GM06990 (cell line): ENCODE measurements around the gene CD300H.

Experiments used
- DNase-seq: peaks from one replicate; pipeline ENCODE4 v3.0.0-alpha.2; 2011; ENCODE audit not compliant: insufficient read length; ENCODE audit errors: extremely low read depth
- H3K27me3 ChIP-seq: replicated peaks from 2 replicates; pipeline ENCODE4 v1.6.0; 2011; ENCODE audit warnings: low read length; ENCODE audit not compliant: control insufficient read depth, insufficient read depth
- H3K36me3 ChIP-seq: 2 replicates; pipeline ENCODE4 v1.5.1; 2011; ENCODE audit warnings: low read length; ENCODE audit not compliant: control insufficient read depth, insufficient read depth
- H3K4me3 ChIP-seq: replicated peaks from 2 replicates; pipeline ENCODE4 v1.5.1; 2011; ENCODE audit warnings: low read depth, mild to moderate bottlenecking, control low read depth, low read length
- TF ChIP-seq, protein P1 (sequence below): IDR thresholded peaks from 2 replicates; pipeline ENCODE4 v1.5.1; 2011; ENCODE audit warnings: low read length, control low read depth, mild to moderate bottlenecking, inconsistent platforms; ENCODE audit not compliant: insufficient read depth, poor library complexity, severe bottlenecking

Gene CD300H

DNA sequence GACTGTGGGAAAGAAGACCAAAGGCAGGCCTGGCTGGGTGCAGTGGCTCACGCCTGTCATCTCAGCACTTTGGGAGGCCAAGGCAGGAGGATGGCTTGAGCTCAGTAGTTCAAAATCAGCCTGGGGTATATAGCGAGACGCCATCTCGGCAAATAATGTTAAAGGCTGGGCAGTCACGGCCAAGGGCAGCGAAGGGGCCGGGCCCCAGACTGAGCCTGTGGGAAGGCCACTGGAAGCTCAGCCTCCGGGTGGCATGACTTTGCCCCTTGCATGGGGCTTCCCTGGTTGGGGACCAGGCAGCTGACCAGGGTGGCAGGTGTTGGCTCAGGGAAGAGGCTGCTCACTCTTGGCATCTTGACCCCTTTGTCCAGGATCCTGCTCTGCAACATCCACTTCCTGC lies 38.7 kb upstream of the CD300H start:
- H3K4me3 ChIP-seq = no peak overlapping the region
- TF ChIP-seq, protein P1, sequence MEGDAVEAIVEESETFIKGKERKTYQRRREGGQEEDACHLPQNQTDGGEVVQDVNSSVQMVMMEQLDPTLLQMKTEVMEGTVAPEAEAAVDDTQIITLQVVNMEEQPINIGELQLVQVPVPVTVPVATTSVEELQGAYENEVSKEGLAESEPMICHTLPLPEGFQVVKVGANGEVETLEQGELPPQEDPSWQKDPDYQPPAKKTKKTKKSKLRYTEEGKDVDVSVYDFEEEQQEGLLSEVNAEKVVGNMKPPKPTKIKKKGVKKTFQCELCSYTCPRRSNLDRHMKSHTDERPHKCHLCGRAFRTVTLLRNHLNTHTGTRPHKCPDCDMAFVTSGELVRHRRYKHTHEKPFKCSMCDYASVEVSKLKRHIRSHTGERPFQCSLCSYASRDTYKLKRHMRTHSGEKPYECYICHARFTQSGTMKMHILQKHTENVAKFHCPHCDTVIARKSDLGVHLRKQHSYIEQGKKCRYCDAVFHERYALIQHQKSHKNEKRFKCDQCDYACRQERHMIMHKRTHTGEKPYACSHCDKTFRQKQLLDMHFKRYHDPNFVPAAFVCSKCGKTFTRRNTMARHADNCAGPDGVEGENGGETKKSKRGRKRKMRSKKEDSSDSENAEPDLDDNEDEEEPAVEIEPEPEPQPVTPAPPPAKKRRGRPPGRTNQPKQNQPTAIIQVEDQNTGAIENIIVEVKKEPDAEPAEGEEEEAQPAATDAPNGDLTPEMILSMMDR = no peak
- DNase-seq = no peak
- no peaks in the 10 kb centered on the region; the same call in none of the 2 replicates for H3K27me3 ChIP-seq
- H3K36me3 ChIP-seq = no peaks in the 10 kb centered on the region

DNA sequence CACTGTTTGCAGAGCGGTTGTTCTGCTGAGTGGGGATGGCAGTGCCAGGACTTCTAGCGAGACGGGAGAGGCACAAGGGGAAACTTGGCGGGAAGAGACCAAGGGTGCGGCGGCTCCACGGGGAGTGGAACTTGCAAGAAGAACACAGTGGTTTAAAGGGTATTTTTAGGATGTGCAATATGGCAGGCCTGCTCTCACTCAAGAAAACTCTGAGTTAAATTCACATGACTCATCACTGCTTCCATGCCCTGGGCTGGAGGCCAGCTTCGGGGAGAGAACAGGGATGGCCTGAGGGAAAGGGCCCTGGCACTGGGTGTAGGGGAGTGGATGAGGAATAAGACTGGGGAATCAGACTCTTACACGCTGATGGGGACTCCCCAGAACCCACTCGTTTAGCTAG lies 38.1 kb upstream of the CD300H start:
- H3K36me3 ChIP-seq = no peaks in the 10 kb centered on the region
- DNase-seq = no peak
- no peak overlapping the region for H3K4me3 ChIP-seq
- no peaks in the 10 kb centered on the region; the same call in none of the 2 replicates for H3K27me3 ChIP-seq
- TF ChIP-seq, protein P1 = no peak

DNA sequence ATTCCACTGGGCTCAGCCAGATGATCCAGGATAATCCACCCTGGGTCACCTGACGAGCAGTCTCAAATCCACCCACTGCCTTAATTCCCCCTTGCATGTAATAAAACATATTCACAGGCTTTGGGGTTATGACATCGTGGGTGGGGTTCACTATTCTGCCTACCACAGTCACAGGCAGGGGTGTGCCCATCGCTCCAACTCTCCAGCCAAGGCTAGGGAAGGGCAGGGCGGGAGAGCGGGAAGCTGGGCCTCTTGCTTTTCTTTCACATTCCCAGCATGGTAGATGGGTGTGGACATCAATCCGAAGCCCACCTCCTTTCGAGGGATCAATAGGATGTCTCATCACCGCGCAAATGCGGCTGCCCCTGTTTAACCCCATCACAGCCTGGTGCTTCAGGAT lies 37.5 kb upstream of the CD300H start:
- DNase-seq = no peak

DNA sequence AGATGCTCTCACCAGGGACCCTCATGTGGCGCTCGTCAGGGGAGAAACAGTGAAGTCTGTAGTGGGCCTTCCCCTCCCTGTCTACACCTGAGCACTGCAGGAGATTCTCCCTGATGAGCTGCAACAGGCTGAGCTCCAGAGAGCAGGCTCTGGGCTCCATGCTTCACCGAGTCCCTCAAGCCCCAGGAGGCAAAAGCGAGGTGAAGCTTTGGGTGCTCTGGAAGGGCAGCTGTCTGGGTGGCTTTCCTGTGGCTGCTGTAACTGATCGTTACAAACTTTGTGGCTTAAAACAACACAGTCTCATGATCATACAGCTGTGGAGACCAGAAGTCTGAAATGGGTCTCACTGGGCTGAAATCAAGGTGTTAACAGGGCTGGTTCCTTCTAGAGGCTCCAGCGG lies 36.9 kb upstream of the CD300H start:
- H3K27me3 ChIP-seq = no peaks in the 10 kb centered on the region; the same call in none of the 2 replicates
- no peak for DNase-seq
- no peaks in the 10 kb centered on the region for H3K36me3 ChIP-seq
- H3K4me3 ChIP-seq = no peak overlapping the region
- TF ChIP-seq, protein P1 = no peak

More for the DNA sequence above, 37.5 kb upstream of the CD300H start:
- TF ChIP-seq, protein P1 = no peak
- H3K4me3 ChIP-seq = no peak overlapping the region
- H3K27me3 ChIP-seq = no peaks in the 10 kb centered on the region; the same call in none of the 2 replicates
- no peaks in the 10 kb centered on the region for H3K36me3 ChIP-seq

DNA sequence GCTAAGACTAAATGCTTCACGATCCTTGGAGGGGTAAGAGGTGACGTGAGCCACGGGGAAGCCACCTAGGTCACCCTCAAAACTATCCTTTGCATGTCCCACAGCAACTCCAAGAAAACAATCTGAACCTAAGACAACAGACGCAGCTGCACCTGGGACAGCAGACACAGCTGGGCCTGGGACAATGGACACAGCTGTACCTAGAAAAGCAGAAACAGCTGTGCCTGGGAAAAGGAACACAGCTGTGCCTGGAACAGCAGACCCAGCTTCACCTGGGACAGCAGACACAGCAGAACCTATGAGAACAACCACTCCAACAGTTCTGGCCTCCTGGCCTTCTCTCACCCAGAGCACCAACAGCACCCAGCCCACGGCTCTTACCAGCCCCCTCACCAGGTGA lies 36.4 kb upstream of the CD300H start:
- Histone ChIP-seq H3K36me3 (no peaks in the 10 kb centered on the region), H3K4me3 (no peak overlapping the region), H3K27me3 (peaks cover 1% of the 10 kb centered on the region)
- DNase-seq = no peak
- TF ChIP-seq, protein P1 = no peak

DNA sequence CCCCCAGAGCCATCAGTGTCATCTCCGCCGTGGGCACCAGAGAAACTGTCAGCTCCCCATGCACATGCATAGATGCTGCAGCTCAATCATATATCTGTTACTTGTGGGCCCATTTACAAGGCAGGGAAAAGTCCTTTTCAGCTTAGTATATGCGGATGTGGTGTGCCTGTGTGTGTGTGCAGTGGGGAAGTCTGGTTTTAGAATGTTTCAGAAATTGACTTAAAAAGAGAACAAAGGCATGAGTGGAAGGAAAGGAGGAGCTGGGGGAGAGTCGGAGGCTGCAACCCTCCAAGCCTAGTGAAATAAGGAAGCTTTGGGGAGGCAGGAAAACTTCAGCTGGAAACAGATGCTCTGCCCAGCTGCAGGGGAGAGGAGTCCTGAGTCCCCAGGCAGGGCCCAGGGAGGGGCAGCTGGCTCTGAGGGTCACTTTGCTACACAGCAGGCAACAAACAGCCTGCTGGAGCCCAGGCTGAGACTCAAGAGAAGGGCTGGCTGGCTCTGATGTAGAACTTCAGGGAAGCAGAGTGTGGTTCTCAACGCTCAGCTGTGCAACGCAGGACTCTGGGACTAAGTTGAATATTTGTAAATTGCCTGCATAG lies 35.8 kb upstream of the CD300H start:
- H3K4me3 ChIP-seq = no peak overlapping the region
- TF ChIP-seq, protein P1 = no peak
- H3K36me3 ChIP-seq = no peaks in the 10 kb centered on the region
- DNase-seq = no peak
- peaks cover 1% of the 10 kb centered on the region for H3K27me3 ChIP-seq
